NB4 (cell line): ENCODE results near the gene ATF7IP2.

ENCODE experiments used
- MYC ChIP-seq: IDR thresholded peaks from 2 replicates; pipeline ENCODE4 v1.6.1; 2011; ENCODE audit warnings: low read depth, low read length
- POLR2A ChIP-seq: IDR thresholded peaks from 2 replicates; pipeline ENCODE4 v1.6.1; 2011; ENCODE audit warnings: mild to moderate bottlenecking; ENCODE audit not compliant: insufficient read length; ENCODE audit errors: extremely low read depth
- TF ChIP-seq, protein P1 (sequence below): IDR thresholded peaks from one replicate; pipeline ENCODE4 v1.5.1; 2012; ENCODE audit warnings: low read depth, low read length
- TF ChIP-seq, protein P2 (sequence below): IDR thresholded peaks from 2 replicates; pipeline ENCODE4 v1.6.1; 2011; ENCODE audit warnings: low read depth, low read length

DNA sequence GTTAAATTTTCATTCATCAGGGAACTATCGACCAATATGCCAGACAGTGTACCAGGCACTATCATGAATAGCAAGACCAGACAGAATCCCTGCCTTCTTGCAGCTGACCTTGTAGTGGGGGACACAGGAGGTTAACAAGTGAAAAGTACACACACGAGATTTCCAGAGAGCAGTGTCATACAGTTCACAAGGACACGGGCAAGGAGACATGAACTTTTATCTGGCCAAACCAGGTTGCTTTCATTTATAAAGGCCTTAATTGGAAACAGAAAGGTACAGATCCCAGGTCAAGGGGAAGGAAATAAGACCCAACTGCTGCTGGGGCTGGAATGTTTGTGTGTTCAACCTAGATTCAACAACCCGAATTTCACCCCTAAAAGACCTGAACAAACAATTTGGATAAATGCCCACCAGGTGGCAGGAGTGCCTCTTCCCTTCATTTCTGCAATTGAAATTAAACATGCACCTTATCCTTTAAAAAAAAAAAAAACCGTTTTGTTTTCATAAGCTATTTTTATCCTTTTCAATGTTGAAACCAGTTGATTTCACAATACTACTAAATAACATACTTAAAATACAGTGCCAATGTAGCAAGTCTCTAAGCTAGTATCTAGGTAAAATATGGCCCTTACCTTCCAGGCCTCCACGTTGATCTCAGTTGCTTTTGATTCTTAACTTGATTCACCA, 128.7 kb downstream of the ATF7IP2 start:
- TF ChIP-seq, protein P1, sequence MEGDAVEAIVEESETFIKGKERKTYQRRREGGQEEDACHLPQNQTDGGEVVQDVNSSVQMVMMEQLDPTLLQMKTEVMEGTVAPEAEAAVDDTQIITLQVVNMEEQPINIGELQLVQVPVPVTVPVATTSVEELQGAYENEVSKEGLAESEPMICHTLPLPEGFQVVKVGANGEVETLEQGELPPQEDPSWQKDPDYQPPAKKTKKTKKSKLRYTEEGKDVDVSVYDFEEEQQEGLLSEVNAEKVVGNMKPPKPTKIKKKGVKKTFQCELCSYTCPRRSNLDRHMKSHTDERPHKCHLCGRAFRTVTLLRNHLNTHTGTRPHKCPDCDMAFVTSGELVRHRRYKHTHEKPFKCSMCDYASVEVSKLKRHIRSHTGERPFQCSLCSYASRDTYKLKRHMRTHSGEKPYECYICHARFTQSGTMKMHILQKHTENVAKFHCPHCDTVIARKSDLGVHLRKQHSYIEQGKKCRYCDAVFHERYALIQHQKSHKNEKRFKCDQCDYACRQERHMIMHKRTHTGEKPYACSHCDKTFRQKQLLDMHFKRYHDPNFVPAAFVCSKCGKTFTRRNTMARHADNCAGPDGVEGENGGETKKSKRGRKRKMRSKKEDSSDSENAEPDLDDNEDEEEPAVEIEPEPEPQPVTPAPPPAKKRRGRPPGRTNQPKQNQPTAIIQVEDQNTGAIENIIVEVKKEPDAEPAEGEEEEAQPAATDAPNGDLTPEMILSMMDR: peak; percentile 47
- TF ChIP-seq, protein P2, sequence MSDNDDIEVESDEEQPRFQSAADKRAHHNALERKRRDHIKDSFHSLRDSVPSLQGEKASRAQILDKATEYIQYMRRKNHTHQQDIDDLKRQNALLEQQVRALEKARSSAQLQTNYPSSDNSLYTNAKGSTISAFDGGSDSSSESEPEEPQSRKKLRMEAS: no peak
- TF ChIP-seq POLR2A: no peak
- TF ChIP-seq MYC: no peak
